Measurements from ENCODE around the gene ADGRF1.
A peak's percentile ranks its signal among the peaks of the same experiment; 100 is the strongest.
"Not testable (repeated sequence)": the region's sequence is repeated elsewhere in the genome, so short reads cannot be mapped to it uniquely, and the experiment has no call there.

Gene ADGRF1

GRCh38 chr6:47022191-47022590, 19.9 kb downstream of the ADGRF1 start:
- DNase-seq (ENCODE audit: low spot score), result no peak

GRCh38 chr6:47019941-47020340, 22.2 kb downstream of the ADGRF1 start:
- DNase-seq (ENCODE audit: low spot score), result no peak

GRCh38 chr6:47016909-47017308, 25.2 kb downstream of the ADGRF1 start:
- DNase-seq (ENCODE audit: low spot score), result no peak

DNA sequence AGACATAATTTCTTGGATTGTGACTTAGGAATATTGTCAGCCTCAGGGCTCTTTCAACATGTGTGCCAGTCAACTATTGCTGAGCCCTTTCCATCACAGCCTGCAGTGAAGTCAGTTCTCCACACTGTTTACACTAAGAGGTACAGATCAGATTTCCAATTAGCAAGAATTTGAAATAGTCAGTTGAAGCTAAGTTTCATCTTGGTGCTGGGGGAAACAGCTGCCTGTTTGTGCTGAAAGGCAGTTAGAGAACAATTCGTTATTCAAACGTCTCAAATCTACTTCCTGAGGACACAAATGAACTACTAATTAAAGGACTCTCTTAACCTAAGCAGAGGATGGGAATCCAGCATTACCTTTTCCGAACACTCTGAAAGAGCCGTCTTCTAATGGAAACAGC, 25.9 kb downstream of the ADGRF1 start:
- no peak for DNase-seq (ENCODE audit: low spot score)

- DNase-seq (ENCODE audit: low spot score), result no peak
These were observed 27.7 kb downstream of the ADGRF1 start for GRCh38 chr6:47014401-47014800.

- DNase-seq (ENCODE audit: low spot score), result no peak
These were observed 32.5 kb downstream of the ADGRF1 start for GRCh38 chr6:47009583-47009982.

GRCh38 chr6:47008397-47008763, 33.8 kb downstream of the ADGRF1 start:
- DNase-seq (ENCODE audit: low spot score), result no peak

DNA sequence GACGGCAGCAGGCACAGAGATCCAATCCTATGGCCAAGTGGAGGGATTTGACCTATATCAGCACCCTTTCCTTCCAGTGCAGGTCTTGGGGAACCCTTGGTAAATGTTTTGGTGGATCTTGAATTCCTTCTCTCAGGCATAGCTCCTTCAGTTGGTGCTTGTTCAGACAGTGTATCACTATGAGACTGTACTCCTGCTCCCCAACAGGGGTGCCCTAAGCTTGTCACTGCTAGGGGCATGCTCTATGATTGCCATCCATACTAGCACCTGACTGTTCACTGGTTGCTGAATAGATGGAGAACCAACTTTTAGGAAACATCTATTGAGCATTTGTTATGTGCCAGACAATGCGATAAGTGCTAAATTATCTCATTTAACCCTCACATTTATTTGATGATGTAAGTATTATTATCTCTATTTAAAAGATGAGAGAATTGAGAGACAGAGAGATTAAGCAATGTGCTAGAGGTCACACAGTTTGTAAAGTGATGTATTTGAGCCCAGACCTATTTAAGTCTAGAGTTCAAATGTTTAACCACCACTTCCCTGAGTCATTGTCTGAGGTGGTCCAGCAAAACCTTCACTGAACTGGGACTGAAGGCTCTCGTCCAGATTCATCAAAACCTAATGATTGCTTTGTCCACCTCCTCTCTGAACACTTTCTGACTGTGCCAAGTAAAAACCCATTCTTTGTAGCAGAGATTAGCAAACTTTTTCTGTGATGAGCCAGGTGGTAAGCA, 34.3 kb downstream of the ADGRF1 start:
- no peak for DNase-seq (ENCODE audit: low spot score)

DNA sequence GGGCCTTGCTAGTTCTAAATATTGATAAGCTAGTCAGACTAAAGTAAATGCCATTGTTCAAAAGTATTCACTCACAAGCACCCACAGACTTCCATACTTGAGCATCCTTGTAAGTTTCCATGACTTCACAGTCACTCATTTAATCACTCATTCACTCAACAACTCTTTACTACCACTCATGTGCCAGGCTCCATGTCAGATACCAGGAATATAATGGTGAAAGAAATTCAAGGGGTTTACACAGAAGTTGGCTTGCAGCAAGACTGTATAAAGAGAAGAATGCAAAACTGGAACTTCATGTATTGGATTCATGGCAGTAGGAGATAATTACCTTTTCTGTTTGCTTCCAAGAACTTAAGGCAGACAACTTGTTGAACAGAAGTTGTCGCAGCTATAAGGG, 36.6 kb downstream of the ADGRF1 start:
- DNase-seq (ENCODE audit: low spot score), result no peak

DNA sequence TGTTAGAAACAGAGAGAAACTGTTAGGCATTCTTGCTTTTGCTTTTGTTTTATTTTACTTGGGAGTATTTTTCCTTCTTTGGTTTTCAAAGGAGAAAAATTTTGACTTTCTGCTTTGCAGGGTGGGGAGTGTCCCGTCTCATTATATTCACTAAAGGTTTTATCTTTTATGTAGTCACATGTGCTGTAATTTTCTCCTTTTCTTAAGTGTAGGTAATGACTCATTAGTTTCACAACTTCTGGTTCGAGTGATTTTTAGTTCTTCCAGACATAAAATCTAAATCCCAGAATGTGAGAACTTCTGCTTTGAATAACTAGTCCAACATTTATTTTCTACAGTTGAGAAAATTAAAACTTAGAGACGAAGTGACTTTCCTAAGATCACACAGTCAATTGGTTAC, 37.7 kb downstream of the ADGRF1 start:
- DNase-seq (ENCODE audit: low spot score), result no peak

DNA sequence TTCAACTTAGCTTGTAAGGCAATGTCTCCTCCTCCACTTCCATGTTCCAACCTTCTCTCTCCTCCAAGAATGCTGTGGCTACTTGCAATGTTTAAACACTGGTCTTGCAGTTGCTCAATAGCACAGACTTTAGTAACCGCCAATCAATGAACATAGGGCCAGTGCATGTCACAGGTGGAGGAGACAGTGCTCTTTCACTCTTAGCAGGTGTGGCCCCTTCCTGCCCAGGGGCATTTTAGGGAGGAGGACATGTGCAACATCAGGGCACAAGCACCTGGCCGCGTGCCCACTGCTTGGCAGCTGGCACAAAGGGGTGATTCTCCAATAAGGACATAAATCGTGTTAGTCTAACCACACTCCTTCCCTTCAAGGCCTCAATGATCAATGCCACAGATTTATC, 41.3 kb downstream of the ADGRF1 start:
- DNase-seq (ENCODE audit: low spot score), result no peak

- DNase-seq (ENCODE audit: low spot score), result no peak
These were observed 43.6 kb downstream of the ADGRF1 start for GRCh38 chr6:46998436-46999017.

DNA sequence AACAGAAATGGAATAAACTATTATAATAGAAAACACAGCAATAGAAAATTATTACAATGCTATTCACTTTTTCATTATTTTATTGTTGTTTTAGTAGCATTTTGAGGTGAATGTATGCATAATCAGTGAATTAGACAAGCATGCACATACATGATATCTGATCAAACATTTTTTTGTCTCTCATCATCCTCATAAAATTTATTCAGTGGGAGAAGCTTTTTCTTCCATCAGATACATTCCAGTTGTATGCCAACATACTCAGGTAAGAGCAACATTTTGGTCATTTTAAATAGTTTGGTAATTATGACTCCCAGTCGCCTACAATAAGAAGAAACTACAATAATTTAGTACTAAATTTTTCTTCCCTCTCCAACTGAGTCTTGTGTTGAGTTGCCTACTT, 44.5 kb downstream of the ADGRF1 start:
- DNase-seq (ENCODE audit: low spot score), result no peak

DNA sequence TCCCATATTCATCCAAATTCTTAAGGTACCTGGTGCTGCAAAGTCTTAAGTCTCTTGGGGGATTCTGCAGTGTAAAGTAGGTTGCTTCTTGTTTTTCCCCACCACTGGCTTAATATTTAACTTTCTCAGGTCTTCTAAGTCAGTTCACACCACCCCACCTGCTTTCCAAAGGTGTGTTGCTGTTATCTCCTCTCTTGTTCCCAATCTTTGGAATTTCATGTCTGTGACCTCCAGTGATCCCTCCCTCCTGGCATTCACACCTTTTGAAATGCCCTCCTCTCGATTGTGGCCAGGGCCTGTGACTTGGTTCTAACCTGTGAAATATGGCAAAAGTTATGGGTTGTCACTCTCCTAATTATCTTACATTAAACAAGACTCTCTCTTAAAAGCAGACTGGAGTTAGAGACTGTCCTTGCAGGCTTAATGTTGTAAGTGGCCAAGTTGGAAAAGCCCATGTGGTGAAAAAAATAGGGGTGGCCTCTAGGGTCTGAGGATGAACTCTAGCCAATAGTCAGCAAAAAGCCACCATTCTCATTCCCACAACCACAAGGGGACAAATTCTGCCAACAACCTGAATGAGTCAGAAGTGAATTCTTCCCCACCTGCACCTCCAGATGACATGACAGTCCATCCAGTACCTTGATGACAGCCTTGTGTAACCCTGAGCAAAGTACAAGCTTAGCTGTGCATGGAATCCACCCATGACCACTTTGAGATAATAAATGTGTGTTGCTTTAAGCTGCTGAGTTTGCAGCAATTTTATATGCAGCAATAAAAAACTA, 45.1 kb downstream of the ADGRF1 start:
- DNase-seq (ENCODE audit: low spot score), result no peak

DNA sequence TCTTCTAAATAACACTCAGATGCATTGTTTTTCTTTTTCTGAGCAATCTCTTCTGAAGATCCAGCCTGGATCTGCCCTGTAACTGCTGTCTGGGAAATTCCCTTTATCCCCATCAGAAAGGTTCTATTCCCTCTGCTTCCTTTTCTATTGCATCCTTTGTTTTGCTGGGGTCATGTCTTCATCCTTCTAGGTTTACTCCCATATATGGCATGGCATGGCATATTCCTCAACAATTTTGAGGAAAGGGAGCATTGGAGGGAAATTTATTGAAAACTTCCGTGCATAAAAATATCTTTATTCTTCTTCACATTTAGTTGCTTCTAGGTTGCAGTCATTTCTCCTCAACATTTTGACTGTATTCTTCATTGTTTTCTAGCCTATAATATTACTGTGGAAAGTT, 47.2 kb downstream of the ADGRF1 start:
- no peak for DNase-seq (ENCODE audit: low spot score)

DNA sequence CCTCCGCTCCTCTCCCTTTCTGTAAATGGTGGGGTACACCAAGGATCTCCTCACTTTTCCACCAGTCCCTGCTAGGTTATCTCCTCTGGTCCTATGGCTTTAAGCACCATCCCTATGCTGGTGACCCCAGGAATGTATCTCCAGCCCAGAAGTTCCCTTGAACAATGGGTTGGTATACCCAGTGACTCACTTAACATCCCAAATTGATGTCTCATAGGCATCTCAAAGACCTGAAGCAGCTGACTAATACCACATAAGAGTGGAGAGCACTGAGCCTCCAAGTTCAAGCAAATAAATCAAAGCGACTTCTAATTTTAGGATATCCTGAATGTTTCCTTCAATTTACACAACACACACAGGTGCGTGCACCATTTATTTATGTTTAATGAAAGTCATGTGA, 48.3 kb downstream of the ADGRF1 start:
- no peak for DNase-seq (ENCODE audit: low spot score)

DNA sequence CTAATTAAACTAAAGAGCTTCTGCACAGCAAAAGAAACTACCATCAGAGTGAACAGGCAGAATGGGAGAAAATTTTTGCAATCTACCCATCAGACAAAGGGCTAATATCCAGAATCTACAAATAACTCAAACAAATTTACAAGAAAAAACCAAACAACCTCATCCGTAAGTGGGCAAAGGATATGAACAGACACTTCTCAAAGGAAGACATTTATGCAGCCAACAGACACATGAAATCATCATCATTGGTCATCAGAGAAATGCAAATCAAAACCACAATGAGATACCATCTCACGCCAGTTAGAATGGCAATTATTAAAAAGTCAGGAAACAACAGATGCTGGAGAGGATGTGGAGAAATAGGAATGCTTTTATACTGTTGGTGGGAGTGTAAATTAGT, 49.7 kb downstream of the ADGRF1 start:
- DNase-seq (ENCODE audit: low spot score), result not testable (repeated sequence)

DNA sequence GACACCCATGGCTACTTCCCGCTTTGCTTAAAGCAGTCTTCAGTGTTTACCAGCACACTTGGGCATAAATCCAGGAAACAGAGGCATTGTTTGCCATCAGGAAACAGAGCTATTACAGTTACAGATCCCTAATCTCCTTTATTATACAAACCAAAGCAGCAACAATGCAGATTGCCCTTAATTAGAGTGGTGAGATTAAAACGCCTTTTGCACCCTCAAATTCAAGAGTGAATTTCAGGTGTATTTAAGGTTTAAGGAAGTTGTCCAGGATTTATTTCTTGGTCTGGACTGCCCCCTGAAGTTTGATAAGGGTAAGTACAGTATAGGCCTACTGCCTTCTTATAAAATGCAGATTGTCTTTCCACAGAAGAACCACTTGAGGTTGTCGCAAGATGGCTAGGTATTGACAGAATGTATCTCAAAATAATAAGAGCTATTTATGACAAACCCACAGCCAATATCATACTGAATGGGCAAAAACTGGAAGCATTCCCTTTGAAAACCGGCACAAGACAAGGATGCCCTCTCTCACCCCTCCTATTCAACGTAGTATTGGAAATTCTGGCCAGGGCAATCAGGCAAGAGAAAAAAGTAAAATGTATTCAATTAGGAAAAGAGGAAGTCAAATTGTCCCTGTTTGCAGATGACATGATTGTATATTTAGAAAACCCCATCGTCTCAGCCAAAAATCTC, 51.2 kb downstream of the ADGRF1 start:
- peak; percentile 41 for DNase-seq (ENCODE audit: low spot score)

DNA sequence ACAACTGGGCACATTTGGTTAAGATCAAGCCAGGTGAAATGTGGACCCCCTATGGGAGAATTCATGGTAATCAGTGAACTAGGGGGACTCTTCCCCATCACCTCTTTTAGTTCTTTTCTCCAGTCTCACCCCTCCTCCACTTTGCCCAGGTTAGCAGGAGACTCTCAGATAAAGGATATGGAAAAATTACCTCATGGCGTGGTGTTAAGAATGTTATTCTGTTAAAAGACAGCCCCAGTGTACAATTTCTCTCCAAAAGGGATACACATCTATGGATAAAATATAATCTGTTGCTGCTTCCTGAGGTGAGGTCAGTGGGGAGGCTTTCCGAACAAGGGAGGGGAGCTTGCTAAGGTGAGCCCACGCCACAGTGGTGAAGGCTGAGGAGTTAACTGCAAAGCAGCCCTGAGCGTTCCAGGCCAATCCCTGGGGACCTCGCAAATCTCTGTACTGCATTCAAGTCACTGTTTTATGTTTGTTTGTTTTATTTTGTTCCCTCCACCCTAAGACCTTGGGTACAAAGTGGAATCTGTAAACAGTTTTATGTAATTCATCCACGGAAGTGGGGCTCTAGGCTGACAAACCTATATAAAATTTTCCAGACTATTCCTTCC, 52.0 kb downstream of the ADGRF1 start:
- DNase-seq (ENCODE audit: low spot score), result peak; percentile 7

DNA sequence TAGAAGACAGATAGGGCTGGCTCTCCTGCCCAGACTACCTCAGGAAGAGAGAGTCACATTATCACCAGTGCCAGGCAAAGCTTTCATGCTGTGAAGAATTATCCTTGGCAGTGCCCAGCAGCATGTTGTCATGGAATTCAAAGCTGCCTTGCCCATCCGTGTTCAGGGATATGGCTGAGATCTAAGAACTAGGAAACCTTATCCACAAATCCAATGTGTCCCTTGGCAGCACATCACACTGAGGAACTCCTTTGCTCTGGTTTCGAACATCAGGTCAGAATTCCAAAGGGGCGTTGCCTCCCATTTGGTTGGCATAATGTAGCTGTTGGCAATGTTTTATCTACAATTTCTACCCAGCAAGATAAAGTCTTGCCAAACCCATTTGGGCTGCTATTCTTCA, 52.7 kb downstream of the ADGRF1 start:
- DNase-seq (ENCODE audit: low spot score), result no peak

- no peak for DNase-seq (ENCODE audit: low spot score)
These were observed 56.2 kb downstream of the ADGRF1 start for GRCh38 chr6:46985943-46986342.

DNA sequence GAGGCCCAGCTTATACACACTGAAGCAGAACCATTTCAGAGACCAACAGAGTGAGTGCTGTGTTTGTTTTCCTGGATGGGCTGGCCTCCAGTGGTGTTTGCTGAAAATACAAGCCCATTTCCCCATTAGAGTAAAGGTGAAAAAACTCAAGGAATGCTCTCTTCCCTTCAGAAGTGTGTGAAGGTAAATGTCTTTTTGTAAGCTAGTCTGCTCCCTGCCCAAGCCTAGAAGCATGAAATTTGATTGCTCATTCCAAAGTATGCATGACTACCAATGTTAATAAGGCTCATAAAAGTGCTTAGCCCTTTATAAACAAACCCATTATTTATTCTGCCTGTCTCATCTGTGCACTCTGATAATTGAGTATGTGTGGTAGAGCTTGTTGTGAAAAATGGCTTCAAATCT, 59.1 kb downstream of the ADGRF1 start:
- DNase-seq (ENCODE audit: low spot score), result no peak
